OCI-LY3 (cell line): ENCODE data around the gene TLE4.

Experiments used
- H2AFZ ChIP-seq: fragments of 200-600, 300-600 bp; shearing (Covaris generic); 2 replicates; pipeline ENCODE4 v1.6.0; 2014; ENCODE audit warnings: antibody characterized with exemption, low read depth, low read length
- H3K27ac ChIP-seq: fragments of 200-600, 300-600 bp; sonication (generic); 2 replicates; pipeline ENCODE4 v1.5.1; 2014; ENCODE audit warnings: mild to moderate bottlenecking, low read length, moderate library complexity, mixed read lengths
- H3K27me3 ChIP-seq: fragments of 200-600, 300-600 bp; sonication (generic); 2 replicates; pipeline ENCODE4 v1.6.1; 2014; ENCODE audit warnings: low read depth, low read length, mixed read lengths
- H3K36me3 ChIP-seq: fragments of 200-600, 300-600 bp; sonication (generic); replicated peaks from 2 replicates; pipeline ENCODE3; 2014; ENCODE audit warnings: low read depth, low read length, mixed read lengths
- H3K4me1 ChIP-seq: fragments of 300-600, 200-600 bp; sonication (generic); 2 replicates; pipeline ENCODE4 v1.6.1; 2014; ENCODE audit warnings: low read length, mixed read lengths
- H3K4me2 ChIP-seq: fragments of 200-600, 300-600 bp; sonication (generic); 2 replicates; pipeline ENCODE4 v1.6.1; 2014; ENCODE audit warnings: low read length, mixed read lengths
- H3K4me3 ChIP-seq: fragments of 300-600, 200-600 bp; sonication (generic); 2 replicates; pipeline ENCODE4 v1.5.1; 2014; ENCODE audit warnings: antibody characterized with exemption, mild to moderate bottlenecking, low read length, moderate library complexity
- H3K79me2 ChIP-seq: fragments of 300-600, 200-600 bp; shearing (Covaris generic); 2 replicates; pipeline ENCODE4 v1.6.1; 2014; ENCODE audit warnings: mild to moderate bottlenecking, low read length, mixed read lengths
- H3K9ac ChIP-seq: fragments of 300-600, 200-600 bp; shearing (Covaris generic); 2 replicates; pipeline ENCODE4 v1.6.0; 2014; ENCODE audit warnings: mild to moderate bottlenecking, low read length, moderate library complexity
- H3K9me3 ChIP-seq: fragments of 200-600, 300-600 bp; shearing (Covaris generic); 2 replicates; pipeline ENCODE4 v1.6.1; 2014; ENCODE audit warnings: low read length, mixed read lengths; ENCODE audit not compliant: insufficient read depth
- H4K20me1 ChIP-seq: fragments of 200-600, 300-600 bp; sonication (generic); 2 replicates; pipeline ENCODE4 v1.6.1; 2016; ENCODE audit warnings: low read length, mixed read lengths; ENCODE audit not compliant: insufficient read depth
- EZH2phosphoT487 ChIP-seq: fragments of 200-600 bp; shearing (Covaris generic); IDR thresholded peaks from 2 replicates; pipeline ENCODE4 v1.6.1; 2018; ENCODE audit warnings: antibody characterized with exemption, mixed run types, low read depth
- TF ChIP-seq, protein P1 (sequence below): fragments of 200-600, 300-600 bp; sonication (generic); IDR thresholded peaks from 2 replicates; pipeline ENCODE4 v1.5.1; 2014; ENCODE audit warnings: antibody characterized with exemption, low read length, low read depth

TLE4 gene

DNA sequence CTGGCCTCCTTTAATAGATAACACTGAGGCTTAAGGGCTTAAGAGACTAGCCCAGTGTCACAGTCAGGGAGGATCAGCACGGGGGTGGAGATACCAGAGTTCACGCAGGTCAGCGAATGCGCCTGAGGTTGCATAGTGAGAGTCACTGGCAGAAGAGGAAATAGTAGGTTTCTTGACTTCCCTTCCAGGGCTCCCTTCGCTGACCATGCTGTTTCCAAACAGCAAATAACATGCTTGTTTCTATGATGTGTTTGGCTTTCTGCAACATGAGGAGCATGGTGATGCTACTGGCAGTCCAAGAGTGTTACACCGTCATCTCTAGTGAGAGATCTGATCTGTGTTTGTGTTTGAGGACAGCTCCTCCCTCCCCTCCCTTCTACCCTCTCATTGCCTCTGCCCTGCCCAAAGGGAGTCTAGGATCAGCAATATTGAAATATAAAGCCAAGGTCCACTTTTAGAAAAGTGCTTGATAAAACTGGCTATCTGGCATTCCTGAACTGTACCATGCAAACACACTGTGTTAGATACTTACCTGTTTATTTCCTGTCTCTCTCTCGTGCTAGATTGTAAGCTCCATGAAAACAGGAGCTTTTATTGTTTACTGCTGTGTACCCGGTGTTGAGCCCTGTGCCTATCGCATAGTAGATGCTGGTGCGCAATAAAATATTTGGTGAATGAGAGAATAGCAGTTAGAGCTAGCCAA is 12.3 kb downstream of the TLE4 start:
- Histone ChIP-seq H3K4me2 (no peak overlapping the region), H3K9me3 (no peaks in the 10 kb centered on the region), H2AFZ (no peak overlapping the region), H3K36me3 (peaks cover 4% of the 10 kb centered on the region), H3K79me2 (peaks cover 3% of the 10 kb centered on the region; the same call in 1 of the 2 replicates), H3K4me3 (no peak overlapping the region), H3K27me3 (no peaks in the 10 kb centered on the region), H3K9ac (no peak overlapping the region), H3K27ac (no peak overlapping the region), H3K4me1 (peaks cover 3% of the 10 kb centered on the region; the same call in 1 of the 2 replicates), H4K20me1 (peaks cover 14% of the 10 kb centered on the region; the same call in 1 of the 2 replicates)
- TF ChIP-seq EZH2phosphoT487, result no peak
- TF ChIP-seq, protein P1, sequence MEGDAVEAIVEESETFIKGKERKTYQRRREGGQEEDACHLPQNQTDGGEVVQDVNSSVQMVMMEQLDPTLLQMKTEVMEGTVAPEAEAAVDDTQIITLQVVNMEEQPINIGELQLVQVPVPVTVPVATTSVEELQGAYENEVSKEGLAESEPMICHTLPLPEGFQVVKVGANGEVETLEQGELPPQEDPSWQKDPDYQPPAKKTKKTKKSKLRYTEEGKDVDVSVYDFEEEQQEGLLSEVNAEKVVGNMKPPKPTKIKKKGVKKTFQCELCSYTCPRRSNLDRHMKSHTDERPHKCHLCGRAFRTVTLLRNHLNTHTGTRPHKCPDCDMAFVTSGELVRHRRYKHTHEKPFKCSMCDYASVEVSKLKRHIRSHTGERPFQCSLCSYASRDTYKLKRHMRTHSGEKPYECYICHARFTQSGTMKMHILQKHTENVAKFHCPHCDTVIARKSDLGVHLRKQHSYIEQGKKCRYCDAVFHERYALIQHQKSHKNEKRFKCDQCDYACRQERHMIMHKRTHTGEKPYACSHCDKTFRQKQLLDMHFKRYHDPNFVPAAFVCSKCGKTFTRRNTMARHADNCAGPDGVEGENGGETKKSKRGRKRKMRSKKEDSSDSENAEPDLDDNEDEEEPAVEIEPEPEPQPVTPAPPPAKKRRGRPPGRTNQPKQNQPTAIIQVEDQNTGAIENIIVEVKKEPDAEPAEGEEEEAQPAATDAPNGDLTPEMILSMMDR, result no peak

DNA sequence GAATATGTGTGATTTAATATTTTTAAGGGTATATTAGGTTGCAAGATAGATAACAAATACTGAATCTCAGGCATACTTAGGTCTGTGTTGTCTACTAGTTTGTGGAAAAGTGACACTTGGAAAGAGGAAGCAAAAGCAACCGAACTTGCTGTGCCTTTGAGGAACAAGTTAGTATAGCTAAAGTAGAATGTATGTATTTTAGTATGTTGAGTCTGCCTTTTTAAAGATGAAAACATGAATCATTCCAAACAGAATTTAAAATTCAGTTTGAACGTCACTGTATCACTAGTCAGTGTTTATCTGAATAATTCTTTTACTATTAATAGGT is 12.9 kb downstream of the TLE4 start:
- TF ChIP-seq, protein P1, result no peak
- TF ChIP-seq EZH2phosphoT487, result no peak
- Histone ChIP-seq H3K4me3 (no peak overlapping the region), H3K27me3 (no peaks in the 10 kb centered on the region), H2AFZ (no peak overlapping the region), H3K9ac (no peak overlapping the region), H3K79me2 (peaks cover 3% of the 10 kb centered on the region; the same call in 1 of the 2 replicates), H3K4me2 (no peak overlapping the region), H3K4me1 (peaks cover 3% of the 10 kb centered on the region; the same call in 1 of the 2 replicates), H4K20me1 (peaks cover 14% of the 10 kb centered on the region; the same call in 1 of the 2 replicates), H3K9me3 (no peaks in the 10 kb centered on the region), H3K36me3 (peaks cover 4% of the 10 kb centered on the region), H3K27ac (no peak overlapping the region)

DNA sequence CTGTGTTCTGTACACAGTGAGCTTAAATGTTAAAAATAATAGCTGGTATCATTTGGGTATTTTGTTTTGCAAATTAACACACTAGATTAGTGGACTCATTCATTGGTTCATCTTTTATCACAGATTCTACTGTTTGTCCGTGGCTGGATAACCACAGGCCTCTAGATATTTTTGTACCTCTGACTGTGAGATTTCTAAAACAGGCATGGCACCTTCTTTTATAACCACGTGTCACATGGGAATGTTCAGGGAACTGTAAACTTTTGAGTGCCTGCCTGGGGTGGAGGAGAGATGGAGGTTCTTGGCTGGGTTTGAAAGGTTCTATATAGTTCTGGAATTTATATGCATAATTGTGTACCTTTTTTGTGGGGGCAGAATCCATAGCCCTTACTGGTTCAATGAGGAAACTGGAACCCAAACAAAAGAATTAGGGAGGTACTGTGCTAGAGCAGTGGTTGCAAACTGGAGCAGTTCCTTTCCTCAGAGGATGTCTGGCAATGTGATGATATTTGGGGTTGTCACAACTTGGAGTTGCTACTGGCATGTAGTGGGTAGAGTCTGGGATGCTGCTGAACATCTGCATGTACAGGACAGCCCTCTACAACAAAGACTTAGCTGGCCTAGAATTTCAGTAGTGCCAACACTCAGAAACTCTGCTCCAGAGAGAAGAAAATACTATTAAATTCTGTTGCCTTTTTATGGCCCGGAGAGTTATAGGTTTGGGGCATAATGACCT is 16.9 kb downstream of the TLE4 start:
- H4K20me1 ChIP-seq, result peaks cover 21% of the 10 kb centered on the region
- H3K4me3 ChIP-seq, result no peak overlapping the region
- H3K36me3 ChIP-seq, result peaks cover 4% of the 10 kb centered on the region
- peaks cover 14% of the 10 kb centered on the region for H3K4me1 ChIP-seq
- no peaks in the 10 kb centered on the region for H3K27me3 ChIP-seq
- TF ChIP-seq EZH2phosphoT487, result no peak
- TF ChIP-seq, protein P1, result no peak
- H3K9me3 ChIP-seq, result no peaks in the 10 kb centered on the region
- peaks cover 3% of the 10 kb centered on the region; the same call in 1 of the 2 replicates for H3K79me2 ChIP-seq
- no peak overlapping the region for H3K9ac ChIP-seq
- no peak overlapping the region for H3K27ac ChIP-seq
- no peak overlapping the region for H2AFZ ChIP-seq
- no peak overlapping the region for H3K4me2 ChIP-seq

DNA sequence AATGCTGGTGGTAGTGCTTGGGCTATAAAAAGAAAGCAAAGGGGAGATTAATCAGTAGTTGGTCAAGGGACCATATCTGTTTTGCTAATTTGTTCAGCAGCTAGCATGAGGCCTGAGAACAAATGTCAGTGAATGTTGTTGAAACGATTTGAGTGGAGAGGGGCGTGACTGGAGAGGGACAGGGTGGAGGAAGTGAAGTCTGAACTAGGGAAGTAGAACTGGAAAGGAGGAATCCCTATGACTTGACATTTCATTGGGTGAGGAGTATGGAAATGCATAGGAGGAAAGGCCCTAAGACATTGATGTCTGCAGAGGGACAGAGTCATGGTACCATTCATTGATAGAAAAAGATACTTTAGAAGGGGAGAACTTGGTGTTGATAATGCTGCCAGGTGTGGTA is 19.7 kb downstream of the TLE4 start:
- no peak overlapping the region for H3K9ac ChIP-seq
- H3K79me2 ChIP-seq, result no peaks in the 10 kb centered on the region; the same call in 1 of the 2 replicates
- no peak overlapping the region for H3K4me2 ChIP-seq
- no peak overlapping the region for H3K4me3 ChIP-seq
- no peak overlapping the region for H2AFZ ChIP-seq
- peaks cover 8% of the 10 kb centered on the region; the same call in 1 of the 2 replicates for H4K20me1 ChIP-seq
- H3K27me3 ChIP-seq, result no peaks in the 10 kb centered on the region
- H3K9me3 ChIP-seq, result no peaks in the 10 kb centered on the region
- TF ChIP-seq EZH2phosphoT487, result no peak
- H3K36me3 ChIP-seq, result peaks cover 4% of the 10 kb centered on the region
- H3K4me1 ChIP-seq, result peaks cover 24% of the 10 kb centered on the region
- H3K27ac ChIP-seq, result no peak overlapping the region
